H1 (cell line): ENCODE measurements around the gene SAE1.

Experiments
- ASH2L ChIP-seq: fragments of 200-600, 300-600 bp; sonication (generic); IDR thresholded peaks from one replicate; pipeline ENCODE4 v1.7.1; 2017; ENCODE audit warnings: low read length
- EGR1 ChIP-seq: IDR thresholded peaks from 2 replicates; pipeline ENCODE4 v1.6.1; 2011; ENCODE audit warnings: low read depth, low read length, borderline replicate concordance
- EP300 ChIP-seq, 2 experiments: IDR thresholded peaks; 1 replicate in 1 of 2; 2 replicates in 1 of 2; pipeline ENCODE4 v1.6.1; 2011 to 2012; ENCODE audit warnings: low read depth in 2 of 2, low read length in 2 of 2, mild to moderate bottlenecking in 2 of 2, borderline replicate concordance in 1 of 2, inconsistent platforms in 1 of 2, moderate library complexity in 1 of 2
- GABPA ChIP-seq: IDR thresholded peaks from 2 replicates; pipeline ENCODE4 v1.6.1; 2011; ENCODE audit warnings: mild to moderate bottlenecking, low read length, moderate library complexity, borderline replicate concordance; ENCODE audit not compliant: insufficient read depth
- HDAC2 ChIP-seq, 2 experiments: fragments of 300-600 bp in 1 of 2; sonication (generic) in 1 of 2; IDR thresholded peaks; 2 replicates each; pipeline ENCODE4 v1.6.1; 2011 to 2012; ENCODE audit warnings: low read depth in 2 of 2, low read length in 2 of 2, mild to moderate bottlenecking in 2 of 2, moderate library complexity in 2 of 2, borderline replicate concordance in 1 of 2, inconsistent platforms in 1 of 2
- KDM1A ChIP-seq: fragments of 200-600, 300-600 bp; sonication (generic); IDR thresholded peaks from 2 replicates; pipeline ENCODE4 v1.7.1; 2016; ENCODE audit warnings: mild to moderate bottlenecking, low read length, borderline replicate concordance
- POLR2AphosphoS5 ChIP-seq: IDR thresholded peaks from 2 replicates; pipeline ENCODE4 v1.6.1; 2011; ENCODE audit warnings: low read depth, low read length
- RAD21 ChIP-seq, 2 experiments: IDR thresholded peaks in 1 of 2; conservative IDR thresholded peaks in 1 of 2; 2 replicates each; pipeline ENCODE4 v1.6.1; 2011; ENCODE audit warnings: low read depth in 2 of 2, low read length in 2 of 2, improper control_type of control experiment in 1 of 2, inconsistent platforms in 1 of 2, mild to moderate bottlenecking in 1 of 2, moderate library complexity in 1 of 2
- RXRA ChIP-seq: IDR thresholded peaks from 2 replicates; pipeline ENCODE4 v1.6.1; 2011; ENCODE audit warnings: low read depth, mild to moderate bottlenecking, low read length, moderate library complexity; ENCODE audit not compliant: insufficient read depth
- SIN3A ChIP-seq, 2 experiments: IDR thresholded peaks in 1 of 2; conservative IDR thresholded peaks in 1 of 2; 2 replicates each; pipeline ENCODE4 v1.6.1; 2011 to 2012; ENCODE audit warnings: low read length in 2 of 2, improper control_type of control experiment in 1 of 2, low read depth in 1 of 2, mild to moderate bottlenecking in 1 of 2
- TCF12 ChIP-seq: IDR thresholded peaks from 2 replicates; pipeline ENCODE4 v1.6.1; 2011; ENCODE audit warnings: low read depth, mild to moderate bottlenecking, low read length
- TF ChIP-seq, protein P1 (sequence below), 3 experiments: IDR thresholded peaks; 1 replicate in 2 of 3; 2 replicates in 1 of 3; pipeline versions ENCODE4 v1.5.1 to v1.6.1; 2011; ENCODE audit warnings: low read length in 3 of 3, mild to moderate bottlenecking in 3 of 3, inconsistent platforms in 2 of 3, low read depth in 1 of 3, moderate library complexity in 1 of 3; ENCODE audit not compliant: insufficient read depth in 1 of 3; ENCODE audit errors: control extremely low read depth in 1 of 3
- TF ChIP-seq, protein P2 (sequence below): IDR thresholded peaks from 2 replicates; pipeline ENCODE4 v1.6.1; 2012; ENCODE audit warnings: inconsistent platforms

DNA sequence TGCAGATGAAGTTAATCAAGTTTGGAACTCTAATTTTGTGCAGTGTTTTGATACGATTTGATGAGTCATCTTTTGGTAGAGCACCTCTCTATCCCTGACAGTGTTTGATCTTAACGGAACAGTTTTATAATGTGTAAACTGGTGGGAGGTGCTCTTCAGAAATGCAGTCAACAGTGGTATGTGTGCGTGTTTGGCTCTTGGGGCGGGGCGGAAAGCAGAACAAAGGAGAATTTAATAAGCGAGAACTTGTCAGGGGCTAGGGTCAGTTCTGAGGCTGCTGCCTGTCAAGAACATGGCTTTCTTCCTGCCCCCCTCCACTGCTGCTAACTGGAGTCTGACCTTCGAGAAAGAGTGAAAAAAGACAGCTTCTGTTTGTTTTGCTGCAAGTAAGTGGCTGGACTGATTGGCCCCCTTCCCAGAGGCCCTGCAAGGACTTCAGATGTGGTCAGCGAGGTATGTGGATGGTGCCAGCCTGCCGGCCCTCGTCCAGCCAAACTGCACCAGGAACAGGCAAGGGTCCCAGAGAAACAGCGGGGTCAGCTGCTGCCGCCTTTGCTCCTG is 59.6 kb downstream of the SAE1 start:
- TF ChIP-seq, protein P1, sequence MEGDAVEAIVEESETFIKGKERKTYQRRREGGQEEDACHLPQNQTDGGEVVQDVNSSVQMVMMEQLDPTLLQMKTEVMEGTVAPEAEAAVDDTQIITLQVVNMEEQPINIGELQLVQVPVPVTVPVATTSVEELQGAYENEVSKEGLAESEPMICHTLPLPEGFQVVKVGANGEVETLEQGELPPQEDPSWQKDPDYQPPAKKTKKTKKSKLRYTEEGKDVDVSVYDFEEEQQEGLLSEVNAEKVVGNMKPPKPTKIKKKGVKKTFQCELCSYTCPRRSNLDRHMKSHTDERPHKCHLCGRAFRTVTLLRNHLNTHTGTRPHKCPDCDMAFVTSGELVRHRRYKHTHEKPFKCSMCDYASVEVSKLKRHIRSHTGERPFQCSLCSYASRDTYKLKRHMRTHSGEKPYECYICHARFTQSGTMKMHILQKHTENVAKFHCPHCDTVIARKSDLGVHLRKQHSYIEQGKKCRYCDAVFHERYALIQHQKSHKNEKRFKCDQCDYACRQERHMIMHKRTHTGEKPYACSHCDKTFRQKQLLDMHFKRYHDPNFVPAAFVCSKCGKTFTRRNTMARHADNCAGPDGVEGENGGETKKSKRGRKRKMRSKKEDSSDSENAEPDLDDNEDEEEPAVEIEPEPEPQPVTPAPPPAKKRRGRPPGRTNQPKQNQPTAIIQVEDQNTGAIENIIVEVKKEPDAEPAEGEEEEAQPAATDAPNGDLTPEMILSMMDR (IDR thresholded peaks at IDR 0.05; ENCODE audit: control extremely low read depth in 1 of 3, insufficient read depth in 1 of 3, low read depth in 1 of 3, low read length in 3 of 3) = no peak
- TF ChIP-seq RXRA (no peak), KDM1A (no peak), EGR1 (no peak), TCF12 (no peak), EP300 (IDR thresholded peaks at IDR 0.05; ENCODE audit: borderline replicate concordance in 1 of 2, low read depth in 2 of 2, low read length in 2 of 2) (no peak), GABPA (no peak), SIN3A (conservative IDR thresholded peaks at IDR 0.05 in 1 of 2, IDR thresholded peaks at IDR 0.05 in 1 of 2; ENCODE audit: low read depth in 1 of 2, low read length in 2 of 2) (no peak), ASH2L (no peak), POLR2AphosphoS5 (no peak), RAD21 (IDR thresholded peaks at IDR 0.05 in 1 of 2, conservative IDR thresholded peaks at IDR 0.05 in 1 of 2; ENCODE audit: low read depth in 2 of 2, low read length in 2 of 2) (no peak), HDAC2 (IDR thresholded peaks at IDR 0.05; ENCODE audit: borderline replicate concordance in 1 of 2, low read depth in 2 of 2, low read length in 2 of 2) (no peak)
- TF ChIP-seq, protein P2, sequence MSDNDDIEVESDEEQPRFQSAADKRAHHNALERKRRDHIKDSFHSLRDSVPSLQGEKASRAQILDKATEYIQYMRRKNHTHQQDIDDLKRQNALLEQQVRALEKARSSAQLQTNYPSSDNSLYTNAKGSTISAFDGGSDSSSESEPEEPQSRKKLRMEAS = no peak
